ENCODE measurements around the gene MYCBPAP.
A peak's percentile ranks its signal among the peaks of the same experiment; 100 is the strongest.
"Not testable (repeated sequence)": the region's sequence is repeated elsewhere in the genome, so short reads cannot be mapped to it uniquely, and the experiment has no call there.

The MYCBPAP gene

GRCh38 chr17:50472761-50473161 is 35.5 kb upstream of the MYCBPAP start:
- not testable (repeated sequence) for H3K36me3 ChIP-seq (ENCODE audit: control insufficient read depth in 2 of 2, insufficient read depth in 2 of 2, low read length in 2 of 2); H3K9me3 ChIP-seq (ENCODE audit: control insufficient read depth in 2 of 2, low read length in 2 of 2); H3K4me3 ChIP-seq (ENCODE audit: low read length in 2 of 2); H3K27ac ChIP-seq (ENCODE audit: low read length); H3K9ac ChIP-seq (ENCODE audit: low read length in 2 of 2)
- peaks cover 14% of the 10 kb centered on the region for H3K4me1 ChIP-seq (ENCODE audit: control insufficient read depth, insufficient read depth, low read length)
- peaks cover 18 to 27% of the 10 kb centered on the region in 2 donors for H3K27me3 ChIP-seq (ENCODE audit: control insufficient read depth in 1 of 2, insufficient read depth in 2 of 2, low read length in 2 of 2)

- peaks cover 10 to 15% of the 10 kb centered on the region in 2 donors for H3K27me3 ChIP-seq (ENCODE audit: control insufficient read depth in 1 of 2, insufficient read depth in 2 of 2, low read length in 2 of 2)
- H3K4me1 ChIP-seq (ENCODE audit: control insufficient read depth, insufficient read depth, low read length) = peaks cover 11% of the 10 kb centered on the region
Measured at GRCh38 chr17:50473901-50474300, 34.3 kb upstream of the MYCBPAP start.

GRCh38 chr17:50474523-50474922 is 33.7 kb upstream of the MYCBPAP start:
- Histone ChIP-seq H3K4me3 (ENCODE audit: low read length in 2 of 2) (no peak overlapping the region), H3K9me3 (ENCODE audit: control insufficient read depth in 2 of 2, low read length in 2 of 2) (no peaks in the 10 kb centered on the region), H3K36me3 (ENCODE audit: control insufficient read depth in 2 of 2, insufficient read depth in 2 of 2, low read length in 2 of 2) (no peaks in the 10 kb centered on the region), H3K27ac (ENCODE audit: low read length) (no peak overlapping the region), H3K4me1 (ENCODE audit: control insufficient read depth, insufficient read depth, low read length) (peaks cover 7% of the 10 kb centered on the region), H3K9ac (ENCODE audit: low read length in 2 of 2) (no peak overlapping the region), H3K27me3 (ENCODE audit: control insufficient read depth in 1 of 2, insufficient read depth in 2 of 2, low read length in 2 of 2) (peaks cover 5 to 9% of the 10 kb centered on the region in 2 donors)

More at GRCh38 chr17:50473901-50474300, 34.3 kb upstream of the MYCBPAP start:
- Histone ChIP-seq H3K9ac (ENCODE audit: low read length in 2 of 2) (no peak overlapping the region), H3K4me3 (ENCODE audit: low read length in 2 of 2) (no peak overlapping the region), H3K36me3 (ENCODE audit: control insufficient read depth in 2 of 2, insufficient read depth in 2 of 2, low read length in 2 of 2) (no peaks in the 10 kb centered on the region), H3K27ac (ENCODE audit: low read length) (no peak overlapping the region), H3K9me3 (ENCODE audit: control insufficient read depth in 2 of 2, low read length in 2 of 2) (no peaks in the 10 kb centered on the region)

- Histone ChIP-seq H3K27ac (ENCODE audit: low read length) (no peak overlapping the region), H3K36me3 (ENCODE audit: control insufficient read depth in 2 of 2, insufficient read depth in 2 of 2, low read length in 2 of 2) (peaks cover 0 to 3% of the 10 kb centered on the region in 2 donors), H3K4me3 (ENCODE audit: low read length in 2 of 2) (no peak overlapping the region), H3K9me3 (ENCODE audit: control insufficient read depth in 2 of 2, low read length in 2 of 2) (no peaks in the 10 kb centered on the region), H3K9ac (ENCODE audit: low read length in 2 of 2) (no peak overlapping the region), H3K4me1 (ENCODE audit: control insufficient read depth, insufficient read depth, low read length) (peaks cover 15% of the 10 kb centered on the region), H3K27me3 (ENCODE audit: control insufficient read depth in 1 of 2, insufficient read depth in 2 of 2, low read length in 2 of 2) (peaks cover 4 to 5% of the 10 kb centered on the region in 2 donors)
Measured at GRCh38 chr17:50475362-50475761, 32.9 kb upstream of the MYCBPAP start.

GRCh38 chr17:50475775-50476544 is 32.3 kb upstream of the MYCBPAP start:
- H3K9me3 ChIP-seq (ENCODE audit: control insufficient read depth in 2 of 2, low read length in 2 of 2); H3K27me3 ChIP-seq (ENCODE audit: control insufficient read depth in 1 of 2, insufficient read depth in 2 of 2, low read length in 2 of 2); H3K27ac ChIP-seq (ENCODE audit: low read length); H3K36me3 ChIP-seq (ENCODE audit: control insufficient read depth in 2 of 2, insufficient read depth in 2 of 2, low read length in 2 of 2); H3K9ac ChIP-seq (ENCODE audit: low read length in 2 of 2); H3K4me3 ChIP-seq (ENCODE audit: low read length in 2 of 2): not testable (repeated sequence)
- peaks cover 15% of the 10 kb centered on the region for H3K4me1 ChIP-seq (ENCODE audit: control insufficient read depth, insufficient read depth, low read length)

GRCh38 chr17:50476545-50477315 is 31.5 kb upstream of the MYCBPAP start:
- Histone ChIP-seq H3K9me3 (ENCODE audit: control insufficient read depth in 2 of 2, low read length in 2 of 2) (no peaks in the 10 kb centered on the region), H3K4me1 (ENCODE audit: control insufficient read depth, insufficient read depth, low read length) (peaks cover 15% of the 10 kb centered on the region), H3K9ac (ENCODE audit: low read length in 2 of 2) (no peak overlapping the region), H3K27me3 (ENCODE audit: control insufficient read depth in 1 of 2, insufficient read depth in 2 of 2, low read length in 2 of 2) (peaks cover 4 to 5% of the 10 kb centered on the region in 2 donors), H3K36me3 (ENCODE audit: control insufficient read depth in 2 of 2, insufficient read depth in 2 of 2, low read length in 2 of 2) (peaks cover 0 to 4% of the 10 kb centered on the region in 2 donors), H3K27ac (ENCODE audit: low read length) (no peak overlapping the region), H3K4me3 (ENCODE audit: low read length in 2 of 2) (no peak overlapping the region)

- Histone ChIP-seq H3K9me3 (ENCODE audit: control insufficient read depth in 2 of 2, low read length in 2 of 2) (no peaks in the 10 kb centered on the region), H3K36me3 (ENCODE audit: control insufficient read depth in 2 of 2, insufficient read depth in 2 of 2, low read length in 2 of 2) (peaks cover 0 to 10% of the 10 kb centered on the region in 2 donors), H3K4me1 (ENCODE audit: control insufficient read depth, insufficient read depth, low read length) (peaks cover 25% of the 10 kb centered on the region), H3K27ac (ENCODE audit: low read length) (peak overlapping the region; percentile 76), H3K4me3 (ENCODE audit: low read length in 2 of 2) (peak overlapping the region in 1 of 2 donors; percentile 87), H3K9ac (ENCODE audit: low read length in 2 of 2) (peak overlapping the region; percentile 85 to 93), H3K27me3 (ENCODE audit: control insufficient read depth in 1 of 2, insufficient read depth in 2 of 2, low read length in 2 of 2) (peaks cover 4 to 5% of the 10 kb centered on the region in 2 donors)
Measured at GRCh38 chr17:50477976-50478375, 30.3 kb upstream of the MYCBPAP start.

- H3K4me3 ChIP-seq (ENCODE audit: low read length in 2 of 2) = peak within 1 kb of the TSS; percentile 87 to 98
- peaks cover 30% of the 10 kb centered on the region for H3K4me1 ChIP-seq (ENCODE audit: control insufficient read depth, insufficient read depth, low read length)
- H3K27me3 ChIP-seq (ENCODE audit: control insufficient read depth in 1 of 2, insufficient read depth in 2 of 2, low read length in 2 of 2) = peaks cover 4 to 5% of the 10 kb centered on the region in 2 donors
- peaks cover 4 to 15% of the 10 kb centered on the region in 2 donors for H3K36me3 ChIP-seq (ENCODE audit: control insufficient read depth in 2 of 2, insufficient read depth in 2 of 2, low read length in 2 of 2)
- H3K27ac ChIP-seq (ENCODE audit: low read length) = peak within 1 kb of the TSS; percentile 76
- H3K9ac ChIP-seq (ENCODE audit: low read length in 2 of 2) = peak within 1 kb of the TSS; percentile 85 to 93
- H3K9me3 ChIP-seq (ENCODE audit: control insufficient read depth in 2 of 2, low read length in 2 of 2) = no peaks in the 10 kb centered on the region
Measured at GRCh38 chr17:50478391-50479381, 29.6 kb upstream of the MYCBPAP start, which contains the start of gene RSAD1. Gene RSAD1, plus strand, starts transcription at chr17:50478860. Its CDS starts 25 bp downstream, at chr17:50478885.

- peaks cover 30% of the 10 kb centered on the region for H3K4me1 ChIP-seq (ENCODE audit: control insufficient read depth, insufficient read depth, low read length)
- peak overlapping the region; percentile 85 to 93 for H3K9ac ChIP-seq (ENCODE audit: low read length in 2 of 2)
- no peaks in the 10 kb centered on the region for H3K9me3 ChIP-seq (ENCODE audit: control insufficient read depth in 2 of 2, low read length in 2 of 2)
- H3K27me3 ChIP-seq (ENCODE audit: control insufficient read depth in 1 of 2, insufficient read depth in 2 of 2, low read length in 2 of 2) = peaks cover 4 to 5% of the 10 kb centered on the region in 2 donors
- no peak overlapping the region for H3K27ac ChIP-seq (ENCODE audit: low read length)
- peaks cover 13 to 25% of the 10 kb centered on the region in 2 donors for H3K36me3 ChIP-seq (ENCODE audit: control insufficient read depth in 2 of 2, insufficient read depth in 2 of 2, low read length in 2 of 2)
- peak overlapping the region; percentile 87 to 98 for H3K4me3 ChIP-seq (ENCODE audit: low read length in 2 of 2)
Measured at GRCh38 chr17:50479522-50480141, 28.6 kb upstream of the MYCBPAP start.

Data from stomach smooth muscle (tissue), 2 donors.